ENCODE results near the gene ELL. TPM values are rescaled to one million over a fixed set of nuclear protein-coding genes. Genes with fewer than 3 reads are reported as not detected.

The ELL gene
- polyA plus RNA-seq, 1 donor from 2014 or later, result 7.2 TPM

DNA sequence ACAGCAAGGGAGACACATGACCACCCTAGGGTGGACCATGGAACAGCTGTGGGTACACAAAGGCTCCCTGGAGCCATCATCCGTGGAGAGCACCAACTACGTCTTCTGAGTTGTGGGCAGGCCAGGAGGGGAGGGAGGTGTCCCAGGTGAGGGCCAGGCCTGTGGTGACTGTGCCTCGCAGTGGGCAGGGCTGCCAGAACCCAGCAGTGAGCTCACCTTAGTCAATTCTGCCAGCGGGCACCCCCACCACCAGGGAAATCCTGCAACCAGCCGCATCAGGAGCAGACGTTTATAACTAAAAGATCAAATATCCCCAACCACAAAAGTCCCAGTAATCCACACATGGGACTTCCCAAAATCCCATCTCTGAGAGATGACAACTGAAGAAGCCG lies 19.6 kb downstream of the ELL start:
- Histone ChIP-seq H3K4me3 (ENCODE audit: low read length) (no peak overlapping the region), H3K4me2 (ENCODE audit: low read length) (no peak overlapping the region), H3K27me3 (ENCODE audit: insufficient read depth, low read depth, low read length) (no peaks in the 10 kb centered on the region), H3K27ac (ENCODE audit: low read length) (no peak overlapping the region), H3K79me2 (replicated peaks; ENCODE audit: insufficient read depth, low read length) (no peaks in the 10 kb centered on the region), H2AFZ (ENCODE audit: low read depth, low read length) (no peak overlapping the region), H3K9me3 (ENCODE audit: low read length) (no peaks in the 10 kb centered on the region), H4K20me1 (ENCODE audit: insufficient read depth) (no peaks in the 10 kb centered on the region), H3K36me3 (ENCODE audit: insufficient read depth, low read length) (no peaks in the 10 kb centered on the region), H3K9ac (ENCODE audit: low read length) (no peak overlapping the region), H3K9me2 (ENCODE audit: insufficient read depth, low read length) (no peaks in the 10 kb centered on the region), H3F3A (ENCODE audit: insufficient read depth, low read length, poor library complexity, severe bottlenecking) (no peaks in the 10 kb centered on the region)
- TF ChIP-seq, protein P1, sequence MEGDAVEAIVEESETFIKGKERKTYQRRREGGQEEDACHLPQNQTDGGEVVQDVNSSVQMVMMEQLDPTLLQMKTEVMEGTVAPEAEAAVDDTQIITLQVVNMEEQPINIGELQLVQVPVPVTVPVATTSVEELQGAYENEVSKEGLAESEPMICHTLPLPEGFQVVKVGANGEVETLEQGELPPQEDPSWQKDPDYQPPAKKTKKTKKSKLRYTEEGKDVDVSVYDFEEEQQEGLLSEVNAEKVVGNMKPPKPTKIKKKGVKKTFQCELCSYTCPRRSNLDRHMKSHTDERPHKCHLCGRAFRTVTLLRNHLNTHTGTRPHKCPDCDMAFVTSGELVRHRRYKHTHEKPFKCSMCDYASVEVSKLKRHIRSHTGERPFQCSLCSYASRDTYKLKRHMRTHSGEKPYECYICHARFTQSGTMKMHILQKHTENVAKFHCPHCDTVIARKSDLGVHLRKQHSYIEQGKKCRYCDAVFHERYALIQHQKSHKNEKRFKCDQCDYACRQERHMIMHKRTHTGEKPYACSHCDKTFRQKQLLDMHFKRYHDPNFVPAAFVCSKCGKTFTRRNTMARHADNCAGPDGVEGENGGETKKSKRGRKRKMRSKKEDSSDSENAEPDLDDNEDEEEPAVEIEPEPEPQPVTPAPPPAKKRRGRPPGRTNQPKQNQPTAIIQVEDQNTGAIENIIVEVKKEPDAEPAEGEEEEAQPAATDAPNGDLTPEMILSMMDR (IDR thresholded peaks at IDR 0.05; ENCODE audit: poor library complexity, severe bottlenecking), result no peak
- TF ChIP-seq REST (IDR thresholded peaks at IDR 0.05; ENCODE audit: borderline replicate concordance) (no peak), TAF1 (IDR thresholded peaks at IDR 0.05; ENCODE audit: low read depth) (no peak), POLR2AphosphoS5 (IDR thresholded peaks at IDR 0.05) (no peak), EP300 (conservative IDR thresholded peaks at IDR 0.05; ENCODE audit: poor library complexity, severe bottlenecking) (no peak), EZH2 (IDR thresholded peaks at IDR 0.05; ENCODE audit: borderline replicate concordance, insufficient read depth, low read length, poor library complexity, severe bottlenecking) (no peak), SMC3 (conservative IDR thresholded peaks at IDR 0.05; ENCODE audit: poor library complexity) (no peak), MXI1 (conservative IDR thresholded peaks at IDR 0.05; ENCODE audit: poor library complexity, severe bottlenecking) (no peak), RAD21 (conservative IDR thresholded peaks at IDR 0.05) (no peak)

DNA sequence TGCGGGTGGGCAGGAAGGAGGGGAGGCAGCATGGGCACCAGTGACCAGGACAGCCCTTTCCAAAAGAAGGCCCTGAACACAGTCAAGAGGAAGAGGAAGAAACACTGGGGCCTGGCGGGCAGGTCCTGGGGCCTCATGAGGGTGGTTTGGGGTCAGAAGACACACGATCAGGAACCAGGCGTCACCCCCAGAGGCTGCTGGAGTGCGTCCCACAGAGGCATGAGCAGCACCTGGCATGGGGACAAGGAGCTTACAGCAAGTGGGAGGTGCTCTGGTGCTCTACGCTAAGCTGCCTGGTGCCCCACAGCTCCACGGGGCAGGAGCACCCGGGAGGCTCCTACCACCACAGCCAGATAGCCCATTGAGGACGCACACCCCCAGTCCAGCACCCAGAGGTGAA lies 20.0 kb downstream of the ELL start:
- Histone ChIP-seq H3K9me2 (ENCODE audit: insufficient read depth, low read length) (no peaks in the 10 kb centered on the region), H3K4me2 (ENCODE audit: low read length) (no peak overlapping the region), H3K79me2 (replicated peaks; ENCODE audit: insufficient read depth, low read length) (peaks cover under 1% of the 10 kb centered on the region), H3K27me3 (ENCODE audit: insufficient read depth, low read depth, low read length) (no peaks in the 10 kb centered on the region), H3F3A (ENCODE audit: insufficient read depth, low read length, poor library complexity, severe bottlenecking) (no peaks in the 10 kb centered on the region), H2AFZ (ENCODE audit: low read depth, low read length) (no peak overlapping the region), H3K9ac (ENCODE audit: low read length) (no peak overlapping the region), H3K9me3 (ENCODE audit: low read length) (no peaks in the 10 kb centered on the region), H3K36me3 (ENCODE audit: insufficient read depth, low read length) (no peaks in the 10 kb centered on the region), H4K20me1 (ENCODE audit: insufficient read depth) (no peaks in the 10 kb centered on the region), H3K4me3 (ENCODE audit: low read length) (no peak overlapping the region), H3K27ac (ENCODE audit: low read length) (no peak overlapping the region)
- no peak for TF ChIP-seq TAF1 (IDR thresholded peaks at IDR 0.05; ENCODE audit: low read depth)
- TF ChIP-seq, protein P1 (IDR thresholded peaks at IDR 0.05; ENCODE audit: poor library complexity, severe bottlenecking), result no peak
- no peak for TF ChIP-seq MXI1 (conservative IDR thresholded peaks at IDR 0.05; ENCODE audit: poor library complexity, severe bottlenecking)
- no peak for TF ChIP-seq RAD21 (conservative IDR thresholded peaks at IDR 0.05)
- TF ChIP-seq SMC3 (conservative IDR thresholded peaks at IDR 0.05; ENCODE audit: poor library complexity), result no peak
